HG03558 (cell line): Measurements from ENCODE around the gene FUZ.
A peak's percentile ranks its signal among the peaks of the same experiment; 100 is the strongest.

Experiments
- ATAC-seq: cut with Tn5 transposase; IDR thresholded peaks from one replicate; pipeline ENCODE4 v1.9.1; 2021; ENCODE audit warnings: moderate number of reproducible peaks; ENCODE audit not compliant: unreplicated experiment; ENCODE audit errors: extremely low read depth

The FUZ gene

GRCh38 chr19:49812997-49813861, at the start of gene FUZ:
TSS of gene FUZ (minus strand) at chr19:49813292. CDS start at chr19:49813106, 186 bp downstream.
- ATAC-seq, result peak; percentile 37

GRCh38 chr19:49862391-49863253, 49.5 kb upstream of the FUZ start:
- no peak for ATAC-seq

GRCh38 chr19:49861541-49862378, 48.7 kb upstream of the FUZ start:
- ATAC-seq, result no peak

- ATAC-seq, result no peak
These were observed 48.0 kb upstream of the FUZ start for GRCh38 chr19:49861107-49861506.

- ATAC-seq, result no peak
These were observed 47.4 kb upstream of the FUZ start for GRCh38 chr19:49860336-49861102.

- no peak for ATAC-seq
These were observed 46.7 kb upstream of the FUZ start for GRCh38 chr19:49859682-49860335.

GRCh38 chr19:49858088-49858985, 45.2 kb upstream of the FUZ start:
- no peak for ATAC-seq

- no peak for ATAC-seq
These were observed 44.7 kb upstream of the FUZ start for GRCh38 chr19:49857838-49858087.

- no peak for ATAC-seq
These were observed 44.2 kb upstream of the FUZ start for GRCh38 chr19:49857061-49857837.

GRCh38 chr19:49856574-49857021, 43.5 kb upstream of the FUZ start:
- no peak for ATAC-seq

GRCh38 chr19:49855676-49856573, 42.8 kb upstream of the FUZ start:
- no peak for ATAC-seq

- no peak for ATAC-seq
These were observed 42.2 kb upstream of the FUZ start for GRCh38 chr19:49855277-49855675.

- ATAC-seq, result no peak
These were observed 41.5 kb upstream of the FUZ start for GRCh38 chr19:49854378-49855263.

- ATAC-seq, result no peak
These were observed 40.8 kb upstream of the FUZ start for GRCh38 chr19:49853852-49854377.

GRCh38 chr19:49852631-49853126, 39.6 kb upstream of the FUZ start:
- ATAC-seq, result no peak
